ENCODE data around the gene SCGB1D4. TPM values are rescaled to one million over a fixed set of nuclear protein-coding genes. Genes with fewer than 3 reads are reported as not detected.

The SCGB1D4 gene
- total RNA-seq, 4 donors from 2014 or later = not detected

- Histone ChIP-seq H3K36me3 (no peaks in the 10 kb centered on the region), H3K4me1 (no peaks in the 10 kb centered on the region), H3K27ac (no peak overlapping the region), H3K4me3 (no peak overlapping the region), H3K9me3 (no peaks in the 10 kb centered on the region), H3K27me3 (no peaks in the 10 kb centered on the region)
- TF ChIP-seq POLR2A (IDR thresholded peaks at IDR 0.05) (no peak), CTCF (IDR thresholded peaks at IDR 0.05) (no peak)
- no peak for DNase-seq
Measured at GRCh38 chr11:62260261-62260953, 38.5 kb downstream of the SCGB1D4 start.

- Histone ChIP-seq H3K27me3 (no peaks in the 10 kb centered on the region), H3K36me3 (no peaks in the 10 kb centered on the region), H3K4me3 (no peak overlapping the region), H3K27ac (no peak overlapping the region), H3K9me3 (peaks cover 0 to 28% (median 7%) of the 10 kb centered on the region in 4 donors), H3K4me1 (no peaks in the 10 kb centered on the region)
- TF ChIP-seq CTCF (IDR thresholded peaks at IDR 0.05) (no peak), POLR2A (IDR thresholded peaks at IDR 0.05) (no peak)
- DNase-seq = no peak
Measured at GRCh38 chr11:62256281-62256680, 42.6 kb downstream of the SCGB1D4 start.

- H3K9me3 ChIP-seq = peaks cover 0 to 38% (median 7%) of the 10 kb centered on the region in 4 donors
- H3K4me3 ChIP-seq = no peak overlapping the region
- H3K4me1 ChIP-seq = no peaks in the 10 kb centered on the region
Measured at GRCh38 chr11:62253999-62254542, 44.8 kb downstream of the SCGB1D4 start.

GRCh38 chr11:62251698-62252097 lies 47.2 kb downstream of the SCGB1D4 start:
- Histone ChIP-seq H3K36me3 (no peaks in the 10 kb centered on the region), H3K4me1 (no peaks in the 10 kb centered on the region), H3K9me3 (peaks cover 0 to 38% (median 7%) of the 10 kb centered on the region in 4 donors), H3K4me3 (no peak overlapping the region), H3K27me3 (no peaks in the 10 kb centered on the region), H3K27ac (no peak overlapping the region)
- no peak for DNase-seq
- TF ChIP-seq POLR2A (IDR thresholded peaks at IDR 0.05) (no peak), CTCF (IDR thresholded peaks at IDR 0.05) (no peak)

More at GRCh38 chr11:62253999-62254542, 44.8 kb downstream of the SCGB1D4 start:
- Histone ChIP-seq H3K27me3 (no peaks in the 10 kb centered on the region), H3K27ac (no peak overlapping the region), H3K36me3 (no peaks in the 10 kb centered on the region)
- no peak for DNase-seq
- TF ChIP-seq CTCF (IDR thresholded peaks at IDR 0.05) (no peak), POLR2A (IDR thresholded peaks at IDR 0.05) (no peak)

Other genes starting within 250 kb of the SCGB1D4 start
- 100 to 1,000 TPM in 1 of 4 donors, 10 to 100 TPM in 3; 21.4 to 120 (median 31.4) TPM for gene INCENP, start 175.1 kb downstream of the SCGB1D4 start, total RNA-seq
- gene SCGB1D1, start 108.9 kb downstream of the SCGB1D4 start, total RNA-seq = not detected
- gene SCGB2A1, start 90.4 kb downstream of the SCGB1D4 start, total RNA-seq = 1 to 10 TPM in 1 of 4 donors, not detected in 3; 4.4 TPM
- gene SCGB1D2, start 56.8 kb downstream of the SCGB1D4 start, total RNA-seq = not detected
- gene SCGB2A2, start 28.9 kb downstream of the SCGB1D4 start, total RNA-seq = not detected
- gene ASRGL1, start 38.4 kb upstream of the SCGB1D4 start, total RNA-seq = 10 to 100 TPM; 26.0 to 57.8 (median 29.8) TPM
- gene SCGB1A1, start 120.0 kb upstream of the SCGB1D4 start, total RNA-seq = not detected
- gene AHNAK, start 247.7 kb upstream of the SCGB1D4 start, total RNA-seq = 1,000 to 10,000 TPM in 1 of 4 donors, 100 to 1,000 TPM in 3; 571 to 1,016 (median 697) TPM